ENCODE data around the gene RFC3.

GRCh38 chr13:33870046-33870668 is 52.2 kb downstream of the RFC3 start:
- TF ChIP-seq EZH2phosphoT487 (IDR thresholded peaks at IDR 0.05; ENCODE audit: borderline replicate concordance) (no peak), CTCF (IDR thresholded peaks at IDR 0.05 in 2 of 3, conservative IDR thresholded peaks at IDR 0.05 in 1 of 3; ENCODE audit: borderline replicate concordance in 1 of 3, insufficient read depth in 1 of 3, low read depth in 2 of 3, low read length in 2 of 3) (no peak), POLR2AphosphoS5 (IDR thresholded peaks at IDR 0.05; ENCODE audit: low read depth, low read length) (no peak)
